HG02642 (cell line): ENCODE measurements around the gene HBP1.
"Not testable (repeated sequence)": the region's sequence is repeated elsewhere in the genome, so short reads cannot be mapped to it uniquely, and the experiment has no call there.

Experiments
- ATAC-seq: cut with Tn5 transposase; IDR thresholded peaks from one replicate; pipeline ENCODE4 v1.9.1; 2021; ENCODE audit warnings: mild to moderate bottlenecking; ENCODE audit not compliant: unreplicated experiment, poor library complexity

Gene HBP1

DNA sequence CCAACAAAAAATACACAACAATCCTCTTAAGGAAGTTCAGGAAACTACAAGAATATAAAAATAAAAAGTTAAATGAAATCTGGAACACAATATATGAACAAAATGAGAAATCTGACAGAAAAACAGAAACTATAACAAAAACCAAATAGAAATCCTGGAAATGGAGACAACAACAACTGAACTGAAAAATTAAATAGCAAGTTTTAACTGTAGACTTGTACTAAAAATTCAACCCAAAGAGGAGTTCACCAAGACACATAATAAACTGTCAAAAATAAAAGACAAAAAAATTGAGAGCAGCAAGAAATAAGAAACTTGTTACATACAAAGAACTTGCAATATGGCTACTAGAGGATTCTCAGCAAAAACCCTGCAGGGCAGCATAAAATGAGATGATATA is 45.1 kb downstream of the HBP1 start:
- no peak for ATAC-seq

DNA sequence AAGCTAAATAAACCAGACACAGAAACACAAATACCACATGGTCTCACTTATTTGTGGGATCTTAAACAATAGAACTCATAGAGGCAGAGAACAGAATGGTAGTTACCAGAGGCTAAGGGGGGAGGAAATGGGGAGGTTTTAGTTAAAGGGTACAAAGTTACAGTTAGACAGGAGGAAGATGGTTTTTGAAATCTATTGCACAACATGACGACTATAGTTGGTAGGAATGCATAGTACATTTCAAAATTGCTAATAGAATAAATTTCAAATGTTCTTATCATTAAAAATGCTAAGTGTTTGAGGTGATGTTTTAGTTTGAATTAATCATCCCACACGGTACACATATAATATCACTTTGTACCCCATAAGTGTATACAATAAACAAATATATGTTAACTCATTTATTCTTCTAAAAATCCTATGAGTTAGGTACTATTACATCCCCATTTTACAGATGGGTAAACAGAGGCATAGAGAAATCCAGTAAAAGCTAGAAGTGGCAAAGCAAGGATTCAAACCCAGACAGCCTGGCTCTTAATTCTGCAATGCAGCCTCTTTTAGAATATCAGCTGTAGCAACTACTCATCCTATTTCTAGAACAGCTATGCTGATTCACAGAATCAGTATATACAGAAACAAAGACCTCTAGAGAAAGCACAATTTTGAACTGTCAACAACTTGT is 50.9 kb downstream of the HBP1 start:
- no peak for ATAC-seq

DNA sequence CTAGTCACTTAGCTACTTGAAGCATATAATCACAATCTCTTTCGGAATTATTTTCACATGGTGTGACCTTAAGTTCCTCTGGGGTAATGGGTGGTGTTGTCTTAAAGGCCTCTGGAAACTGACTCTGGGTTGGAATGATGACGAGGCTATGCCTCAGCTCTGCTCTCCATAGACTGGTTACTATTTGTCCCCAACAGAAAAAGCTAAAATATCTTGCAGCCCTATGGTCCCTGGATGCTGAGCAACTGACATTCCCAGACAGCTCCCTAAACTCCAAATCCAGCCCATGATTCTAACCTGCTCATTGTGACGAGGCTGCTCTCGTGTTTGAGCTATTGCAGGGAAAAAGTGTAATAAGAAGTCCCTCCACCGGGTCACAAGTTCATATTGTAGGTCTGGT is 51.6 kb downstream of the HBP1 start:
- ATAC-seq, result no peak

DNA sequence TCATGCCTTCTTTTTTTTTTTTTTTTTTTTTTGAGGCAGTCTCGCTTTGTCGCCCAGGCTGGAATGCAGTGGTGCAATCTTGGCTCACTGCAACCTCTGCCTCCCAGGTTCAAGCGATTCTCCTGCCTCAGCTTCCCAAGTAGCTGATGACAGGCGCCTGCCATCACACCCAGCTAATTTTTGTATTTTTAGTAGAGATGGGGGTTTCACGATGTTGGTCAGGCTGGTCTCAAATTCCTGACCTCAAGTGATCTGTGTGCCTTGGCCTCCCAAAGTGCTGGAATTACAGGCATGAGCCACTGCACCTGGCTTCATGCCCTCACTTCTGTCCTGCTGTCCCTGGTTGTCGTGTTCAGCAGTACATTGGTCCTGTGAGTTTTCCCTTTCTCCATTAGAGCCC is 52.0 kb downstream of the HBP1 start:
- not testable (repeated sequence) for ATAC-seq

DNA sequence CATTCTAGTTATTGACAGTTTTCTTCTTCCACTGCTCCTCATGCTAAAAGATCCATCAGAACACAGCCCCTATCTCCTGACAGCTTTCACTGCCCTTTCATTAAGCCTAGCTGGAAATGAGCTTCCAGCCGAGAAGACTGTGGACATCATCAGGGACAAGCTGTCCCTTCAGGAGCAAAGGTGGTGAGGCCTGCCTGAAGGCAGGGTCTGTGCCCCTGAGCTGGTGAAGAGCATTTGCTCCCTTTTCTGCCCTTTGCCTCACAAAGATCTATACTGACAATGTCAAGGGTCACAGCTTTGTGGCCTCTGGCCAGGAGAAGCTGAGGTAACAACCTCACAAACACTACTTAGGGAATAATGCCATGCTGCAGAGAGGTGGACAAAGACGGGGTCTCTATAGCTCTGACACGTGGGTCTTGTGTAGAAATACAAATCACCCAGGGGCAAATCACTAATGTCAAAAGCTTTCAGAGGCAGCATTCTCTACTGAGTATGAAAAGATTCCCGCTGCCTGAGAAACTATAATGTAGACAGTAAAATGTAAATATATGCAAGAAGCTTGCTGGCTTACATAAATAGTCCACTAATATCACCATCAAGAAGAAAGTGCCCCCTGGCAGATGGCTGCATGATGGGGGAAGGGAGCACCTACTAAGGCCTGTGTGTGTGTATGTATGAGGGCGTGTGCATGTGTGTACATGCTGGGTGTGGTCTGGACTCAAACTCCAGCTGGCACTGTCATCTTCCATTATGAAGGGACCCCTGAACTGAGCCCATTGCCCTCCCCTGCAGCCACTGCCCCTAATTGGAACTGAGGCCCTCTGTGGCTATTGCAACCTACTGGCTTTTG is 55.8 kb downstream of the HBP1 start:
- no peak for ATAC-seq

DNA sequence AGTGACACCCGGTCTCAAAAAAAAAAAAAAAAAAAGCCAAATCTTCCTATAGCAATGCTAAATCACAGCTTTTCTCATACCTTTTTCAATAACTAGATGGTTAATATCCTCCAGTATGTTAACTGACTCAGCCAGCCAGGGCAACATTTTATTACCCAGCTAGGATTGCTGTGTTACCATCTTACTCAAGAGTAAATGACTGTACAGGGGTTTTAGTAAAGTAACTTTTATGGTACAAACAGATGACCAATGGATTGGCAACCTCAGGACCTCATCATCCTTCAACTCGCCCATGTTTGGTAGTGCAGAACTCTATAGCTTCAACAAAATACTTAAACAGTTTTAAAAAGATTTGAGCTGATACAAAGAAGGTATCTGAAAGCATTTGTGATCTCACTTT is 59.5 kb downstream of the HBP1 start:
- ATAC-seq, result no peak

DNA sequence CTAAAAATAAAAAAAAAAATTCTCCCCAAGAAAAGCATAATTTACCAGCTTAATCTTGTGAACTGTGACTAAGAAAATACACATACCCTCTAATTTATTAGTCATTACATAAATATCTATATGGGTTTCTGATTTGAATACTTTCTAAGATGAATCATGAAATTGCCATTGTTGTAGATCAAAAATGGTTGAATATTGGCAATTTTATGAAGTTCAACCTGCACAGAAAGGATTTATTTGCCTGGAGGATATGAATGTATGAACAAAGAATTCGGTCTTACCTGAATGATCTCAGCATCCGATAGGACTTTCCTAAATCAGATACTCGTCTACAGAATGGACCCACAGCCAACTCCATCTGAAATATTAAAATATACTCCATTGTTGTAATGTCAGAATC is 61.5 kb downstream of the HBP1 start:
- no peak for ATAC-seq

DNA sequence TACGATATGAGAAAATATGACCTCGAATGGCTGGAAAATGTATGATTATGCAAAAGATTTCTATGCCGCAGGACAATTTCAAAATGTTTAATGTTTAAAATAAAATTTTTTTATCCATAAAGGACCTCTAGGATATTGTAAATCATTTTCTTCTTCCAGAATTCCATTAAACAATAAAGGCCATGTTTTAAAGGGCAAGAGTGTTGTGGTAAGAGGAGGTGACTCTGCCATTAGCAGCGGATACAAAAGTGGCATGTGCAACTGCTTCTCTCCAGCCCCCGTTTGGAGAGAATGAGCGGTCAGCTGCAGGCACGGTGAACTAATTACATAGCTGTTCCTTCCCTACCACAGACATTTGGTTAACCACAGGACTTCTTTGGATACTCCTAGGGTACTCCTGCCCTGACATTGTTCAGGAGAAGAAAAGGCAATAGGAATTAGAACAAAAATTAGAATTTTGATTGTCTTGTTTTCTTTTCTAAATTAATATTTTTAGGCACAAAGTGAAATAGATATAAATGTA is 63.8 kb downstream of the HBP1 start:
- no peak for ATAC-seq

DNA sequence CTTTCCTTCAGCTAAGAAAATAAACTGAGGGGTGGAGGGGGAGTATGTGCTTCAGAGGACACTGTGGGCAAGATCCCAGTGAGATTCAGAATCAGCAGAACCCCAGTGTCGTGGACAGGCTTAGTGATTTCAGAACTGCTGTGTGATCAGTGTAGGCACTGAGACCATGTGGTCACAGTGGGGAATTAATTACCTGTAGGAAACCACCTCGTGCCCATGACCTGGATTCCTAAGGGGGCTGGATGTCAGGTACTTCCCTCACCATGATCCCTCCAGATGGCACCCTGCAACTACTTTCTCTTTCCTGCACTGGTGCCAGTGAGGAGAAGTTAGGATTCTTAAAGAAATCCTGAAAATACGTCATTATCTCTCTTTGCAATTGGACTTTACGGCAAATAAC is 64.4 kb downstream of the HBP1 start:
- no peak for ATAC-seq

DNA sequence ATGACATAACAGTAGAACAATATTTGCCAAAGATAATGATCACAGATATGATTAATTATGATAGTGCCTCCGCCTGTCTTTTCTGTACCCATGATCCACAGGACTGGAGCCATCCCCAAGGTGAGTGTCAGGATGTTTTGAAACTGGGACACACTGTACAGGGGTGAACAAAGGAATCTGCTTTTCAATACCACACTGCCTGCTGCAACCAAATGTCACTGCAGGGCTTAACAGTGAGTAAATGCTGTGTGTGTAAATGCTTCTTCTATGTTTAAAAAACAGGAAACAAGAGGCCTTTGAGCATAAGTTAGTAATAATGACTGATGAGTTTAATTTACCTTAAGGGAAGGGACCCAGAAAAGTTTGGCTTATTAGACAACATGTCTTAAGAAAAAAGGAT is 65.2 kb downstream of the HBP1 start:
- ATAC-seq, result no peak

DNA sequence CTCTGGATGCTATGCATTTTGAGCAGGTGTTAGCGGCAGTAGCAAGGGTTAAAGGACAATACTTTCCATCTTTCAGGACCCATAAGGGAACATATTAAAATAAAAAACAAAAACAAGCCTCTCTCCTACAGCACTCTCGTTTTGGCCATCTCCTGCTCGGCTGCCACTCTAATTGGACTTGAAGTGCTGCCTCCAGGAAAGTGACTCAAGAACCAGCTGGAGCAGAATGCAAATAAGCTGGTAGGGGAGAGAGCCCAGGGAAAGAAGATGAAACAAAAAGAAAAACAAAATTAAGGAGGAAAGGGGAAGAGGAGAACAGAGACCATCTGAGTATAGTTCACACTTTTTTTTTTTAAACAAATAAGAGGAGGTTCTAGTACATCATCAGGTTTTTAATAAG is 65.6 kb downstream of the HBP1 start:
- ATAC-seq, result no peak

DNA sequence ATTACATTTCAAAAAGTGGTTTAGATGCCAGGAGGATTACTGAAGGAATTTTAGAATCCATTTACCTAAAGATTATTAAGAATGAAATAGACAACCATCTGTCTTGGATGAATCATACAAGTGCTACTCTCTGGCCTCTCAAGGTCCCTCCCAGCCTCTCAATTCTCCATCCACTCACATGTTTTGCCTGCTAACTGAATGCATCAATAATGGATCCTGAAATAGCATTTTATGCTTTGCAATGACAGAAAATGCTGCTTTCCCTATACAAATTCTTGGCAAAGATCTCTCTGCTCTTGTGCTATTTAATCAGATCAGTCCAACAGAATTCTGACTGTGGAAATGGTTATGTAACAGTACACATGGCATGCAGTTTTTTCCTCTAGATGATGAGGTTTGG is 68.1 kb downstream of the HBP1 start:
- ATAC-seq, result no peak

DNA sequence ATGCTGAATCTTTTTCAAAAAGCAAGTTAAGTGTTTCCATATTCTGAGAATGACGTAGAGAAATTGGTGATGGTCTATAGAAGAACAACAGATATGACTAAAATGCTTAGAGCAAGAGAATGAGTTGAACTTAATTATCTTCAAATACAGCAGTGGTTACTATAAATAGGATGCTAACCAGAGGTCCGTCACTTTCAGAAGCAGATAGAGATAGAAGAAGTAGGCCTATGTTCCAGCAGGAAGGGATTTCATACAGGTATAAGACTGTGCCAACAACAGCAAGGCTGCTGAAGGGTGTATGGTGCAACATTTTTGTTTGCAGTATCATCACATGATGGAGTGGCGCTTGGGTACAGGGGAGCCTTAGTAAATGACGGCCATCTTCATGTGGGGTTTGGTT is 68.6 kb downstream of the HBP1 start:
- no peak for ATAC-seq

DNA sequence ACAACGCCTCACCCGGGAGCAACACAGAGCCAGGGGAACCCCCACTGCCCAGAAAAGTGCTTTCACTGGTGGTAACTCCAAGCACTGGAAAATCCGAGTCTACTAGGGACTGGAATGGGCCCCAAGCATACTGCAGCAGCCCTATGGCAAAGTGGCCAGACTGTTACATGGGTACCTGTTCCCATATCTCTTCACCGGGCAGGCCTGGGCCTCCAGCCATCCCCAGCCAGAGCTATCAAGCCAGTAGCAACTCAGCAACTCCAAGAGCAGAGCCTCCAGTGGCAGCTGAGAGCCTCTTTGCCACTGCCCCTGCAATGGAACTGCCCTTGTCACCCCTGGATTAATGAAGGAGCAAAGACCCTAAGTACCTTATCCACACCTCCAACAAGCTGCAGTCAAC is 73.5 kb downstream of the HBP1 start:
- ATAC-seq, result no peak

DNA sequence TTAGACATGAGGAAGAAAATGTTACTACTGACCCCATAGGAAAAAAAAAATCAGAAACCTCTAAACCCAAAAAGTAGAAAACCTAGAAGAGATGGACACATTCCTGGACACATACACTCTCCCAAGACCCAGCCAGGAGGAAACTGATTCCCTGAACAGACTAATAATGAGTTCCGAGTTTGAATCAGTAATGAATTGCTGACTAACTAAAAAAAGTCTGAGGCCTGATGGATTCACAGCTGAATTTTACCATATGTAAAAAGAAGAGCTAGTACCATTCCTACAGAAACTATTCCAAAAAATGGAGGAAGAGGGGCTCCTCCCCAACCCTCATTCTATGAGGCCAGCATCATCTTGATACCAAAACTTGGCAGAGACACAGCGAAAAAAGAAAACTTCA is 75.8 kb downstream of the HBP1 start:
- no peak for ATAC-seq

DNA sequence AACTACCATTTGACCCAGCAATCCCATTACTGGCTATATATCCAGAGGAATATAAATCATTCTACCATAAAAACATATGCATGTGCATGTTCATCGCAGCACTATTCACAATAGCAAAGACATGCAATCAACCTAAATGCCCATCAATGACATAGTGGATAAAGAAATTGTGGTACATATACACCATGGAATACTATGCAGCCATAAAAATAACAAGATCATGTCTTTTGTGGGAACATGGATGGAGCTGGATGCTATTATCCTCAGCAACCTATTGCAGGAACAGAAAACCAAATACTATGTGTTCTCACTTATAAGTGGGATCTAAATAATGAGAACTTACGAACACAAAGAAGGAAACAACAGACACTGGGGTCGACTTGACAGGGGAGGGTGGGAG is 78.0 kb downstream of the HBP1 start:
- not testable (repeated sequence) for ATAC-seq

DNA sequence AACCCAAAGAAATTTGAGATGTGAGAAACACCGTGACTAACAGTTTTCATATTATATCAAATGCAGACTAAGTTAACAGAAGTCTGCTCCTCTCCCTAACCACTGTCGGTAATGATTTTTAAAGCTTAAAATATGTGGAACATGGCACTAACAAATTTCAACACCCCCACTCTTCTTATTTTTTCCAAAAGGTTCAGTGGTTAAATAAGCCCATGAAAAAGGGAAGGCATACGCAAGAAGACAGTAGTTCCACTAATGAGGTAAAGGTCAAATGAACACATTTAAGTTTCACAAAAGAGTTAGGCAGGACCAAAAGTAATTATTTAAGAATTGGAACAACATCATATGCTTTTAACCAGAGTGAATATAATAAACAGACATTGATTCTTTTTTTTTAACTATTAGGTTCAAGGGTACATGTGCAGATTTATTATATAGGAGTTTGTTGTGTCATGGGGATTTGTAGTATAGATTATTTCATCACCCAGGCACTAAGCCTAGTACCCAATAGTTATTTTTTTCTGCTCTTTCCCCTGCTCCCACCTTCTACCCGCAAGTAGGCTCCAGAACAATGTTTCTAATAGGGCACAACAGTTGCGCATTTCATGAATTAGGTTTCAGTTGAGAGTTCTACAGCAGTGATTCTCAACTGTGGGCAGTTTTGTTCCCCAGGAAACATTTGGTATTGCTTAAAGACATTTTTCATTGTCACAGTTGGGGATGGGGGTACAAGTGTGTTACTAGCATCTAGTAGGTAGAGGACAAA is 79.9 kb downstream of the HBP1 start:
- no peak for ATAC-seq

DNA sequence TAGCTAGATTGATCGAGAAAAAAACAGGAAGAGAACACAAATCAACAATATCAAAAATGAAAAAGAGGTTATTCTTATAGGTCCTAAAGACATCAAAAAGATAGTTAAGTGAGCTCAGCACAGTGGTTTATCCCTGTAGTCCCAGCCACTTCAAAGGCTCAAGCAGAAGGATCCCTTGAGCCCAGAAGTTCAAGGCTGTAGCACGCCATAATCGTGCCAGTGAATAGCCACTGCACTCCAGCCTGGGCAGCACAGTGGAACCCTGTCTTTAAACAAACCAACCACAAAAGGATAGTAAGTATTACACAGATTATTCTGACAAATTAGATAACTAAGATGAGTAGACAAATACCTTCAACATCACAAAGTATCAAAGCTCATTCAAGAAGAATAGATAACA is 83.2 kb downstream of the HBP1 start:
- ATAC-seq, result no peak
